NCI-H446 (cell line): ENCODE data around the gene PLXND1.

Experiments
- DNase-seq, 2 experiments: peaks; one replicate each; lab custom pipeline; 2025; lab: John Stamatoyannopoulos, UW

PLXND1 gene

DNA sequence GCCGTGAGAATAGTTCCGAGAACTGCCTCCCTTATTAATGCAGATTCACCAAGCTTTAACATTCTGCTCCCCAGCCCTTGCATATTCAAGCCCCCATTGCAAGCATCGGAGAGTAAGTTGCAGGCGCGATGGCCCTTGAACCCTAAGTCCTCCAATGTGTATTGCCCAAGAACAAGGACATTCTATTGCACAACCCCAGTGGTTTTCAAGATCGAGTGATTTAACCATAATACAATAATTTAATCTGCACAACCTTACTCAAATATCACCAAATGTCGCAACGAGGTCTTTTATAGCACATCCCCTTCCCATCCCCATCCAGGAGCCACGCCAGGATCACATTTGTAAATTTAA is 21.7 kb upstream of the PLXND1 start:
- DNase-seq = no peak

DNA sequence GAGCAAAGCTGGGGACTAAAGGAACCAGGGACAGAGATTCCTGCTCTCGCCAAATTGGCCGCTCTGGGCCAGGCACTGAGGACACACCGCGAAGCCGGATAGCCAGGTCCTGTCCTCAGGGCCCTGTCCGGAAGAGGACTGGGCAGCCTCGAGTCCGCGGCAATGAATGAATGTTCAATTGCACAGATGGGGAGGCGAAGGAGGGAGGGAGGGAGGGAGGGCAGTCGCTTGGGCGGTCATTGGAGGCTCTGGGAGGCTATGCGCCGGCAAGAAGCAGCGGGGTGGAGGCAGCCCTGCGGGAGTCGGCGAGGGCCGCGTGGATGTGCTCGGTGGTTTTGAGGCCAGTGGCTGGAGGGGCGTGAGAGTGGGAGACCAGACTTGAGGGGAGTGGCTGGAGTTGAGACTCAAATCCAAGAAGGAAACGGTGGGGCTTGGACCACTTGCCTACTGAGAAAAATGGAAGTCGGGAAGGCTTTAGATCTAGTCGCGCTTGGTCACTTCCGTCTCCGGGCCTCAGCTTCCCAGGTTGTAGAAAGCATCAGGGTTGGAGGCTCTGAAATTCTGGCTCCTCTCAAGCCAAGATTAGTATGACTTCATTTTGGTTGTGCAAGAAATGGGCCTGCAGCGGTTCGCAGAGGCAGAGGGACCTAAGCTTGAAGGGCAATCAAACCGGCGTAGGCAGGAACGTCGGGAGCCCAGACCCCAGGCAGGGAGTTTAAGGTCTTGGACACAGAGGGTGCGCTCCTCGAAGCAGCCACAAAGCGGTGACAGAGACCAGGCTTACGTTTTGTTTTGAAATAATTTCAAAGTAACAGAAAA is 21.1 kb upstream of the PLXND1 start:
- peak in 1 of 2 experiments; percentile 55 for DNase-seq

- DNase-seq = no peak
Measured at GRCh38 chr3:129626744-129627349, 20.4 kb upstream of the PLXND1 start.

DNA sequence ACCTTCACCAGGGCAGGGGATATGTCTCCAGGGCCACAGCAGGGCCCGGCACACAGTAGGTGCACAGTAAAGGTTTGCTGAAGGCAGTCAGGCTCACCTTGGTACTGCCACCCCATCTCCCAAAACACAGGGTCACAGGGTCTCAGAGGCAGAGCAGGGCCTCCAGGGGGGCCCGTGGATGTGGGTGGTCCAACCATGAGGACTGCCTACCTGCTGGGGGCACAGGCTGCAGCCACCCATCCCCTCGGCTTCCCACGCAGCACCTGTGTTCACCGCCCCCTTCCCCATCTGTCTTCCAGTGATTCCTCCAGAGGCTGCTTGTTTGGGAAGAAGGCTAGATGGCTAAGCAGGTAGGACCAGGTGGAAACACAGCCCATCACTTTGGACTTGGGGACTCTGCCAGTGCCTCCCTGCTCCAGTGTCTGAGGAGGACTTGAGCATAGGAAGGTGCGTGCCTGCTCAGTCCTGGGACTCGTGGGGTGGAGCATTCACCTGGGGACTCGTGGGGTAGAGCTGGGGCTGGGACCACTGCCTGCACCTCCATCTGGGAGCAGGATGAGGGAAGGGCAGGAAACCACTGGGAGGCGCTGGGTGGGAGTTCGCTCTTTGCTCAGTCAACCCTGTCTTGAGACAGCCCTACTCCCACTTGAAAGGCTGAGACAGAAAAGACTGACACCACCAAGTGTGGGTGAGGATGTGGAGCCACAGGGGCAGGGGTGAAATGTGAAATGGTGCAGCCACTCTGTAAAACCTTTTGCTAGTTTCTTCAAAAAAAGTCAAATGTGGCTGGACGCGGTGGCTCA is 18.8 kb upstream of the PLXND1 start:
- DNase-seq = no peak

DNA sequence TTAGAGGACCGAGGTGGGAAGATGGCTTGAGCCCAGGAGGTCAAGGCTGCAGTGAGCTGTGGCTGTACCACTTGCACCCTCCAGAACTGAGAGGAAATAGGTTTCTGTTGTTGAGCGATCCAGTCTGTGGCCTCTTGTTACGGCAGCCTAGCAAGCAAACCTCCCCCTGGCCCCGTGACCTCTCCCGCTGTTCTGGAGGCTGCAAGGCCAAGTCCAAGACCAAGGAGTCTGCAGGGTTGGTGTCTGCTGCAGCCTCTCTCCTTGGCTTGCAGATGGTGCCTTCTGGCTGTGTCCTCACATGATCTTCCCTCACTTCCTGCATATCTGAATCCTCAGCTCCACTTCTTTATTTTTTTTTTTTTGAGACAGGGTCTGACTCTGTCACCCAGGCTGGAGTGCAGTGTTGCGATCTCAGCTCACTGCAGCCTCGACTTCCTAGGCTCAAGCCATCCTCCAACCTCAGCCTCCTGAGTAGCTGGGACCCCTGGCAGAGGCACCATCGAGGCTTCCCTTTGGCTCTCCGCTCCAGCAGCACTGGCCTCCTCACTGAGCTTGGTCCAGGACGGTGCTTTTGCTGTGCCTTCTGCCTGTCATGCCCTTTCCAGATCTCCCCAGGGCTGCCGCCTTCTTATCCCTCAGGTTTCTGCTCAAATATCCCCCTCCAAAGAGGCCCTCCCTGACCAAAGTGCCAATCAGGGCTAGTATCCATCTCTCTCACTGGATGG is 18.0 kb upstream of the PLXND1 start:
- DNase-seq = no peak

- no peak for DNase-seq
Measured at GRCh38 chr3:129623447-129624118, 17.1 kb upstream of the PLXND1 start.

DNA sequence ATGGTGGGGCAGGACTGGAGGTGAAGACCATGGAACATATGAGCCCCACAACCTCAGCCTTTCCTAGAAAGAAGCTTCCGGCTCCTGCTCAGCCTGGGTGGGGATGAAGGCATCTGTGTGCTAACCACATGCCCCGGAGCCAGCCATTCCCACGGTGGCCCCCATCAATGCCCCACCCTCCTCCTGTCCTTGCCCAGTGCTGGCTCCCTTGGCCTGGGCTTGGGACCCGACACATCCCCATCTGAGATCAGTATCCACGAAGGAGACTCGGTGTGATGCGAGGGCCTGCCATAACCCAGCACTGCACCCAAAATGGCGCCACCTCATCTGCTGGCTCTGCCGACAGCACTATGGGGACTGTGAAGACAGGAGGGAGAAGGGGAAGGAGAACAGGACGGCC is 16.5 kb upstream of the PLXND1 start:
- DNase-seq = no peak

- no peak for DNase-seq
Measured at GRCh38 chr3:129622226-129622874, 15.9 kb upstream of the PLXND1 start.

DNA sequence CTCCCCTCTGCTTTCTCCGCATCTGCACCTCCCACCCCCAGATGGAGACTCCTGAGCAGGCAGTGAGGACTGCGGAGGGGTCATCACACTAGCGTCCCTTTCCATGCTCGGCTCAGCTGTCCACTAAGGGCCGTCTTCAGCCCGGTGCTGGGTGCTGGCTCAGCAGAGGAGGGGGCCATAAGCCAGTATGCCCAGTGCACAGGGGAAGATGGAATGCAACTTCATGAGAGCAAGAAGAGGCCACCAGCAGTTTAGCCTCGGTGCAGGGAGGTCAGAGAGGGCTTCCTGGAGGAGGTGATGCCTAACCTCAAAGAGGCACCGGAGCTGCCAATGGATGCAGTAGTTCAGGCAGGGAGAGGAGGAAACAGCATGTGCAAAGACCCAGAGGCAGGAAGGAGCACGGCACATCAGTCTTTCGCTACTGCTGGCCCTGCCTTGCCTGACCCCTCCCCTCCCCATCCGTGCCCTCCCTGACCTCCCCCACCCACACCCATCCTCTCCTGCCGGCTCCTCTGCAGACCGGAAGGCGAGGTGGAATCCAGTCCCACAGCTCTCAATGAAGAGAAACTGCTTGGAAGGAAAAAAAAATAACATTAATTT is 15.2 kb upstream of the PLXND1 start:
- no peak for DNase-seq

DNA sequence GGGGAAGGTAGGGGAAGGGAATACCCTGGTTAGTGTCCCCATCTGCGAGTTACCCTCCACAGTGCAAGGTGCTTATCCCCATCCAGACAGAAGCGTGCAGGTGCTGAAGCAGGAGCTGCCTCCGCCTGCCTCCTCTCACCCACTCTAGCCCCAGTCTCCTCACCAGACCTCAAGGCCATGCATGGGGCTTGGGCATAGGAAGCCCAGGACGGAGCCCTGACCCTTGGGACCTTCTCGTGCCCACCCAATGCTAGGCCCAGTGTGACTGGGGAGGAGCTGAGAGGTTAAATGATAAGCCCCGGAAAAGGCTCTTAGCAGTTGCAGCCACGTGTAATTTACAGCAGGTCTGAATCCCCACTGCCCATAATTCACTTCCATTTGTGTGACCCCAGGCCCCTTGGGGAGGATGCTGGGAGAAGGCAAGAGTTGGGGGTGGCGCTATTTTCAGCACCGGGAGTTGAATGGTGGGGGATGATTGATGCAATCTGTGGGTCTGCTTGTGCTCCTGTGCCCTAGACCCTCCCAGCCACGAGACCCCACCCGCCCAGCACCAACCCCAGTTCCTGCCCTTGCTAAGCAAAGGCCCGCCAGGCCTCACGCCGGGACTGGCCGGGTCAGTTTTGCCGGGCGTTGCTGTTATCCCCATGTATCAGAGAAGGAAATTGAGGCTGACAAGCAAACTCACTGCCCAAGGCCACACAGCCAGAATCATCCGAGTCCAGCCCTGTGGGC is 14.5 kb upstream of the PLXND1 start:
- no peak for DNase-seq

GRCh38 chr3:129619726-129620162 is 13.3 kb upstream of the PLXND1 start:
- DNase-seq = no peak

GRCh38 chr3:129618901-129619671 is 12.6 kb upstream of the PLXND1 start:
- DNase-seq = no peak

DNA sequence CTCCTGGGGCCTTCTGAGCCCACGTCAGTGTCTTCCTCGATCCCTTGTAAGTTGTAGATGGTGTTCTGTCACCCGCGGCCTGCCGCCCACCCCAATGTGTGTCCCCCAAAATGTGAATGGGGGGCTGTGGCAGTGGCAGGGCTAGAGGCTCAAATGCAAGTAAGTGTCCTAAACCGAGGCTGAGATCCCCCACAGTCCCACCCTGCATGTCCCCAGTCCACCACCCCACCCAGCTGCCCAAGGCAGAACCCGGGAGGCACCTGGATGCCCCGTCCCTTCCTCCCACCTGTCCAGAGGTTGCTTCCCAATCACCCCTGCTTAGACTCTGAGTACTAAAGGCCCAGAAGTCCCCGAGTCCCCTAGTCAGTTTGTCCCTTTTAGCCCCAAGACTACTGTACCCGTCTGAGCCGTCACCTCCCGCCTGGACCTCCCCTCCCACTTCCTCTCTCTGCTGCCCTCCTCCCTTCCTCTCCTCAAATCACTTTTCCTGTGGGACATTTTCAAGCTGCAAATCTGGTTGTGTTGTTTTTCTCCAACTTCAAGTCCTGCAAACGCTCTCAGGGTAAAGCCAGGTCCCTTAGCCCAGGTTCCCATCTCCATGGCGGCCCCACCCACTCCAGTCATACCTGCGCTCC is 11.8 kb upstream of the PLXND1 start:
- DNase-seq = no peak

- DNase-seq = no peak
Measured at GRCh38 chr3:129617381-129618185, 11.1 kb upstream of the PLXND1 start.

DNA sequence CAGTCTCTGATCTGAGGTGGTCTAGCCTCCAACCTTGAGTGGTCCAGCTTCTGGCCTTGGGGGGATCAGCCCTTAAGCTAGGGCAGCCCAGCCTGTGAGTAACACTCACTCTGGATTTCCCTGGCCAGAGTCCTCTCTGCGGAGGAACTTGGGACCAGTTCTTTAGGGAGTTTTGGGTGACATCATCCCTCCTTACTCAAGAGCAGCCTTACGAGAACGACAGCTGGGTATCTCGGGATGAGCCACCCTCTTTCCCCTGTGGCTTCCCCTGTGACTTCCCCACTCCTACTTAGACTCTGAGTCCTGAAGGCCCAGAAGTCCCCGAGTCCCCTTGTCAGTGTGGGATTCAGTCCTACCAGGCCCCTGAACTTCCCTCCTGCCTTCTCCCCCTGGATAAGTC is 10.2 kb upstream of the PLXND1 start:
- no peak for DNase-seq

GRCh38 chr3:129616291-129616690 is 9.8 kb upstream of the PLXND1 start:
- no peak for DNase-seq

DNA sequence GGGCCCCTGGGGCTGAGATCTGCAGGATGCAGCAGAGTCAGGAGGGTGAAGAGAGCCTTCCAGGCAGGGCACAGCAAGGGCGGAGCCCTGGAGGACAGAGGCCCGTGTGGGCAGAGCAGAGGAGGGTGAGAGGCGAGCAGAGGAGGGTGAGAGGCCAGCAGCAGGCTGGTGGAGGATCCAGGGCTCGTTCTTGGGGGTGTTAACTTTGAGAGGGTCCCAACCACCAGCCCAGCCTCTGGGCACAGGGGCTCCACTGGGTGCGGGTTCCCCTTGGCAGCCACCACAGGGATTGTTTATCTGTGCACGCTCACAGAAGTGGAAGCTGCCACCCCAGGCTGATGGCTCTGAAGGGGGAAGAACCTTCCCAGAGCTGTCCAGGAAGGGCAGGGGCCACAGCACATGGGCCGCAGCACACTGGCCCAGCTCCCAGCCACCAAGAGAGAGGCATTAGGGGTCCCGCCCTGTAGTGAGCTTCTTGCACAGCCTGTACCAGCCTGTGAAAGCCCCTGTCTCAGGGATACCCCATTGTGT is 9.3 kb upstream of the PLXND1 start:
- DNase-seq = no peak

DNA sequence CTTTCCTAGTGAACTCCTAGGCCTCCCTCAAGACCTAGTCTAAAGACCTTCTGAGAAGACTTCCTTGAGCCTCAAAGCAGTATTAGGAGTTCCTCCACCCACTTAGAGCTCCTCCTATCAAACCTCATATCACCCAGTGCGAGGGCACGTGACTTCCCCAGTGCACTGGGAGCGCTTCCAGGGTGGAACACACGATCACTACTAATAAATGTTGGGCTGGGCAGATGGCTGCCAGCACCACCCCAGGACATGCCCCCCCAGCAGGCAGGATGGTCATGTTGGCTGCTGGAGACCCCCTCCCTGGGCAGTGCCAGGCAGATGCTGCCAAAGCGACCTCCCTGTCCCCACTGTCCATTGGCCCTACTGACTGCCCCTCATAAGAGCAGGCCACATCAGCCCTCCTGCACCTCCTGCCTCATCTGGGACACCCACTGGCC is 8.5 kb upstream of the PLXND1 start:
- no peak for DNase-seq
